Omental fat pad (tissue), 4 donors: ENCODE data around the gene RUNX1. TPM values are rescaled to one million over a fixed set of nuclear protein-coding genes. Genes with fewer than 3 reads are reported as not detected.

Experiments
- ATAC-seq: fragments of 150-250 bp; one replicate; pipeline ENCODE4 v1.9.1; 2016; ENCODE audit warnings: mild to moderate bottlenecking, moderate library complexity; ENCODE audit not compliant: low FRiP score
- DNase-seq: peaks from one replicate; pipeline ENCODE4 v3.0.0-alpha.2; 2019; ENCODE audit warnings: low spot score
- total RNA-seq, 4 donors: library from RNA; depleted of rRNA; stranded (reverse); fragments of >200 nt; gene quantifications; one replicate each; pipeline ENCODE4 v1.1.0, GENCODE V29; 2016
- TF ChIP-seq, protein P1 (sequence below), 3 donors: fragments of 450-650 bp; IDR thresholded peaks; one replicate each; pipeline ENCODE4 v1.5.1; 2016 to 2017; ENCODE audit warnings: antibody characterized with exemption in 3 of 3, mild to moderate bottlenecking in 3 of 3, moderate library complexity in 2 of 3

Gene RUNX1
- 10 to 100 TPM; 21.1 to 75.9 (median 30.2) TPM for total RNA-seq

GRCh38 chr21:35048706-35049617 lies at the start of gene RUNX1:
Gene RUNX1, minus strand, starts transcription at chr21:35049302.
- TF ChIP-seq, protein P1, sequence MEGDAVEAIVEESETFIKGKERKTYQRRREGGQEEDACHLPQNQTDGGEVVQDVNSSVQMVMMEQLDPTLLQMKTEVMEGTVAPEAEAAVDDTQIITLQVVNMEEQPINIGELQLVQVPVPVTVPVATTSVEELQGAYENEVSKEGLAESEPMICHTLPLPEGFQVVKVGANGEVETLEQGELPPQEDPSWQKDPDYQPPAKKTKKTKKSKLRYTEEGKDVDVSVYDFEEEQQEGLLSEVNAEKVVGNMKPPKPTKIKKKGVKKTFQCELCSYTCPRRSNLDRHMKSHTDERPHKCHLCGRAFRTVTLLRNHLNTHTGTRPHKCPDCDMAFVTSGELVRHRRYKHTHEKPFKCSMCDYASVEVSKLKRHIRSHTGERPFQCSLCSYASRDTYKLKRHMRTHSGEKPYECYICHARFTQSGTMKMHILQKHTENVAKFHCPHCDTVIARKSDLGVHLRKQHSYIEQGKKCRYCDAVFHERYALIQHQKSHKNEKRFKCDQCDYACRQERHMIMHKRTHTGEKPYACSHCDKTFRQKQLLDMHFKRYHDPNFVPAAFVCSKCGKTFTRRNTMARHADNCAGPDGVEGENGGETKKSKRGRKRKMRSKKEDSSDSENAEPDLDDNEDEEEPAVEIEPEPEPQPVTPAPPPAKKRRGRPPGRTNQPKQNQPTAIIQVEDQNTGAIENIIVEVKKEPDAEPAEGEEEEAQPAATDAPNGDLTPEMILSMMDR (IDR thresholded peaks at IDR 0.05) = no peak
- DNase-seq (no peak), ATAC-seq (no peak)

GRCh38 chr21:35097525-35097924 lies 48.4 kb upstream of the RUNX1 start:
- DNase-seq (no peak), ATAC-seq (no peak)
- TF ChIP-seq, protein P1 (IDR thresholded peaks at IDR 0.05) = no peak

DNA sequence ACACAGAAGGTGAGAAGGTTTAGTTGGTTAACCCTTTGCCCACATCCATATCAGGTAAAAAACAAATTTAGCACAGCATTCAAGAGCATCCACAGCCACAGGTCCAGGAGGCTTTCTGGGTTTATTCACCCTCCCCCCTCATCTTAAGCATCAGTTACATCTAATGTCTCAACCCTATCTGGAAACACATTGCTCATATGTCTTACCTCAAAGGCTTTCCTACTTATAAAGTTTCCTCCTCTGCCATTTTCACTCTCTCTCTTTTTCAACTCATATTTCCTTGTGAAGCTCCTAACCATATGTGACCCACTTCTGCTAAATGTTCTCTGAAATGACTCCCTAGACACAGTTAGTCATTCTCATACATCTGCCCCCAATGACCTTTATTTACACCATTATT lies 47.9 kb upstream of the RUNX1 start:
- DNase-seq (no peak), ATAC-seq (no peak)
- TF ChIP-seq, protein P1 (IDR thresholded peaks at IDR 0.05) = no peak

DNA sequence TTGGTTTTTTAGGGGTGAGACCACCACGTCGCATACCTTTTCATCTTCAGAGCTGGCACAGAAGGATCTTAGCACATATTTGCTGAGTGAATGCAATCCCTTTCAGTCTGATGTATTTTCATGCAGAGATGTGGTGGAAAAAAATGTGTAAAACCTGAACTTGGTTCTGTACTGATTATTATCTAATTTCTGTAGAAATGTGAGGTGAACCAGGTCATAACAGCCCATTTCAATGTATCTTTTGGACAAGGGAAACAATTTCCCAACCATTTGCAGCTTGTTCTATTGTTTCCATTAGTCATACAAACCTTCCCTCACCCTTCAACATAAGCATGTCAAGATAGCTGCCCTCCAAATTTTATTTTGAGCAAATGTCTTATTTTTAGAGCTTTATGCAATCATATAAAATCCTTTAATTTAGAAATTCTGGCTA lies 46.8 kb upstream of the RUNX1 start:
- TF ChIP-seq, protein P1 (IDR thresholded peaks at IDR 0.05) = no peak
- no peak for DNase-seq
- no peak for ATAC-seq

GRCh38 chr21:35093514-35093913 lies 44.4 kb upstream of the RUNX1 start:
- TF ChIP-seq, protein P1 (IDR thresholded peaks at IDR 0.05) = no peak
- no peak for DNase-seq

DNA sequence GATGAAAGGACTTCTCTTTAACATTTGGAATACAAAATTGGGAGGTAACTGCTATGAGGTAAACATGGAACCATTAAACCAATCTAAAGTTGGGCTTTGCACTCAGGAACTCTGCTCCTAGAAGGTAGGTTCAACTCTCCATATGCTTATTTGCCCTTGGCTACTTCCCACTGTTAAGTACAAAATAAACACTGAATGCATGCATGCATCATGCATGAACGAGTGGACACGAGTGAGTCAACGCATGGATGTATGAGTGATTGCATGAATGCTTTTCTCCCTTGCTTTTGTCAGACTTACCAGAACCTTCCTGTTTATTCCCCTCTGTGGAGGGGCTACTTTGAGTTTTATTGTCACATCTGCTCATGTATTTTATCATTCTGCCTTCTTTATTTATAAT lies 42.4 kb upstream of the RUNX1 start:
- TF ChIP-seq, protein P1 (IDR thresholded peaks at IDR 0.05) = no peak
- DNase-seq = no peak
- no peak for ATAC-seq

More at GRCh38 chr21:35093514-35093913, 44.4 kb upstream of the RUNX1 start:
- no peak for ATAC-seq

DNA sequence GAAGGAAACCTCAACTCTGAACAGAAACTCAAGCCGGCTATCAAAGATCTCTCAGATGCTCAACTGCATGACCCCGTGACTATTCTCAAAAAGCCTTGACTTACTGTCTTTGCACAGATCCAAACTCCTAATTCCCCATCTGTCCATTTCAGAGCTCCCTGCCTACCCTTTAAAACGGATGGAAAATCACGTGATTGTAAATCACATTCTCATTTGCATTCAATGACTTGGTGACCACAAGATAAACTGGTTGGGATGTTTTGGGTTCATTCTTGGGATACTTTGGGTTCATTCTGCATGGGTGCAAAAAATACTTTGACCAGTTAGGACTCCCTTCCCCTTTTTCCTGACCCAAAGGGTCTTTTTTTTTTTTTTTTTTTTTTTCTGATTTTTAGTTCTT lies 41.3 kb upstream of the RUNX1 start:
- TF ChIP-seq, protein P1 (IDR thresholded peaks at IDR 0.05) = no peak
- DNase-seq (no peak), ATAC-seq (no peak)
